Vagina (tissue), 2 donors: ENCODE data around the gene OSBPL6. TPM values are rescaled to one million over a fixed set of nuclear protein-coding genes. Genes with fewer than 3 reads are reported as not detected.

Experiments
- DNase-seq, 2 donors: peaks; one replicate each; pipeline ENCODE4 v3.0.0-alpha.2; 2017; ENCODE audit errors: extremely low spot score in 2 of 2
- H3K27ac ChIP-seq: fragments of 200-600 bp; sonication (generic); one replicate; pipeline ENCODE4 v1.5.1; 2019
- H3K27me3 ChIP-seq: fragments of 200-600 bp; sonication (generic); one replicate; pipeline ENCODE4 v1.5.1; 2019
- H3K36me3 ChIP-seq, 2 donors: fragments of 200-600 bp; sonication (generic); one replicate each; pipeline ENCODE4 v1.5.1; 2017 to 2019
- H3K4me1 ChIP-seq: fragments of 200-600 bp; sonication (generic); one replicate; pipeline ENCODE4 v1.5.1; 2019
- H3K4me3 ChIP-seq, 2 donors: fragments of 200-600 bp; sonication (generic); 1 replicate in 1 of 2; 2 replicates in 1 of 2; pipeline ENCODE4 v1.5.1; 2016 to 2019
- H3K9me3 ChIP-seq: fragments of 200-600 bp; sonication (generic); one replicate; pipeline ENCODE4 v1.5.1; 2019
- CTCF ChIP-seq, 3 experiments: fragments of 450-650 bp in 2 of 3; fragments of 200-600 bp in 1 of 3; sonication (generic) in 1 of 3; IDR thresholded peaks; one replicate each; pipeline ENCODE4 v1.5.1; 2017 to 2019; ENCODE audit warnings: antibody characterized with exemption in 3 of 3, mild to moderate bottlenecking in 2 of 3, moderate library complexity in 2 of 3
- POLR2A ChIP-seq, 2 donors: fragments of 450-650 bp; IDR thresholded peaks; one replicate each; pipeline ENCODE4 v1.6.1; 2017; ENCODE audit warnings: antibody characterized with exemption in 2 of 2, mild to moderate bottlenecking in 2 of 2, moderate library complexity in 2 of 2
- POLR2AphosphoS5 ChIP-seq, 2 donors: sonication (generic); formaldehyde crosslinking; IDR thresholded peaks; one replicate each; pipeline ENCODE4 v1.9.0; 2017; ENCODE audit warnings: antibody characterized with exemption in 2 of 2, mild to moderate bottlenecking in 2 of 2, low read depth in 1 of 2; ENCODE audit not compliant: insufficient read depth in 1 of 2
- intact Hi-C: fragments of 100-400 bp; cut with DNase I; formaldehyde crosslinking; loops from one replicate; pipeline ENCODE4 v1.15.1; 2023
- total RNA-seq: library from RNA; depleted of rRNA; stranded (reverse); fragments of >200 nt; gene quantifications from one replicate; pipeline ENCODE4 v1.2.3, GENCODE V29; 2016

OSBPL6 gene
- total RNA-seq, 1 donor from 2014 or later, result 2.7 TPM

DNA sequence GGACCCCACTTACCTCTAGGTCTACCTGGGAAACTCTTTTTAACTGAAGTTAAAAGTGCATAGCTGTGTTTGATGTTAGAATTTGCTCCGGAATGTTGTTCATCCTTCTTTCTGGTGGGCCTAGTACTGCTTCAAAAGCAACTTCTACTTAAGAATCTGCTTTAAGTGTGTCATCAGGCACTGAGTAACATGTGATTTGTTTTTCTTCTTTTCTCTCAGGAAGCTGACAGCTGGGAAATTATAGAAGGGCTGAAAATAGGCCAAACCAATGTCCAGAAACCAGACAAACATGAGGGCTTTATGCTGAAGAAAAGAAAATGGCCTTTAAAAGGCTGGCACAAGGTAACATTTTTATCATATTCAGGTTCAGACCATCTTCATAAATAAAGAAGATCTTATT lies 133.7 kb downstream of the OSBPL6 start:
- DNase-seq, result no peak
- H3K36me3 ChIP-seq, result no peaks in the 10 kb centered on the region
- H3K4me3 ChIP-seq, result no peak overlapping the region
- no peak overlapping the region for H3K27ac ChIP-seq
- no peaks in the 10 kb centered on the region for H3K9me3 ChIP-seq
- no peaks in the 10 kb centered on the region for H3K27me3 ChIP-seq
- intact Hi-C loops, result no loop called here
- no peaks in the 10 kb centered on the region for H3K4me1 ChIP-seq
- TF ChIP-seq POLR2AphosphoS5 (IDR thresholded peaks at IDR 0.05; ENCODE audit: insufficient read depth in 1 of 2, low read depth in 1 of 2) (no peak), CTCF (IDR thresholded peaks at IDR 0.05) (no peak), POLR2A (IDR thresholded peaks at IDR 0.05) (no peak)

- H3K27me3 ChIP-seq, result no peaks in the 10 kb centered on the region
- H3K9me3 ChIP-seq, result no peaks in the 10 kb centered on the region
- no peak for TF ChIP-seq CTCF (IDR thresholded peaks at IDR 0.05)
- H3K36me3 ChIP-seq, result no peaks in the 10 kb centered on the region
- DNase-seq, result no peak
- no peak overlapping the region for H3K27ac ChIP-seq
- H3K4me3 ChIP-seq, result no peak overlapping the region
- H3K4me1 ChIP-seq, result no peaks in the 10 kb centered on the region
- intact Hi-C loops, result no loop called here
Measured at GRCh38 chr2:178330175-178331017, 136.1 kb downstream of the OSBPL6 start.

- intact Hi-C loops, result no loop called here
- Histone ChIP-seq H3K27me3 (no peaks in the 10 kb centered on the region), H3K36me3 (no peaks in the 10 kb centered on the region), H3K4me3 (no peak overlapping the region), H3K9me3 (no peaks in the 10 kb centered on the region), H3K27ac (no peak overlapping the region), H3K4me1 (no peaks in the 10 kb centered on the region)
- peak in 1 of 2 donors; percentile 52 for TF ChIP-seq POLR2AphosphoS5 (IDR thresholded peaks at IDR 0.05; ENCODE audit: insufficient read depth in 1 of 2, low read depth in 1 of 2)
- no peak for TF ChIP-seq CTCF (IDR thresholded peaks at IDR 0.05)
- DNase-seq, result no peak
Measured at GRCh38 chr2:178331474-178332432, 137.4 kb downstream of the OSBPL6 start.

GRCh38 chr2:178333851-178334250 lies 139.5 kb downstream of the OSBPL6 start:
- H3K36me3 ChIP-seq, result no peaks in the 10 kb centered on the region
- TF ChIP-seq POLR2A (IDR thresholded peaks at IDR 0.05), result no peak
- TF ChIP-seq CTCF (IDR thresholded peaks at IDR 0.05), result no peak
- TF ChIP-seq POLR2AphosphoS5 (IDR thresholded peaks at IDR 0.05; ENCODE audit: insufficient read depth in 1 of 2, low read depth in 1 of 2), result no peak
- H3K9me3 ChIP-seq, result no peaks in the 10 kb centered on the region
- H3K4me1 ChIP-seq, result no peaks in the 10 kb centered on the region
- H3K4me3 ChIP-seq, result no peak overlapping the region
- intact Hi-C loops, result no loop called here
- H3K27me3 ChIP-seq, result no peaks in the 10 kb centered on the region
- no peak for DNase-seq
- no peak overlapping the region for H3K27ac ChIP-seq
